ENCODE results near the gene HASPIN.

HASPIN gene

DNA sequence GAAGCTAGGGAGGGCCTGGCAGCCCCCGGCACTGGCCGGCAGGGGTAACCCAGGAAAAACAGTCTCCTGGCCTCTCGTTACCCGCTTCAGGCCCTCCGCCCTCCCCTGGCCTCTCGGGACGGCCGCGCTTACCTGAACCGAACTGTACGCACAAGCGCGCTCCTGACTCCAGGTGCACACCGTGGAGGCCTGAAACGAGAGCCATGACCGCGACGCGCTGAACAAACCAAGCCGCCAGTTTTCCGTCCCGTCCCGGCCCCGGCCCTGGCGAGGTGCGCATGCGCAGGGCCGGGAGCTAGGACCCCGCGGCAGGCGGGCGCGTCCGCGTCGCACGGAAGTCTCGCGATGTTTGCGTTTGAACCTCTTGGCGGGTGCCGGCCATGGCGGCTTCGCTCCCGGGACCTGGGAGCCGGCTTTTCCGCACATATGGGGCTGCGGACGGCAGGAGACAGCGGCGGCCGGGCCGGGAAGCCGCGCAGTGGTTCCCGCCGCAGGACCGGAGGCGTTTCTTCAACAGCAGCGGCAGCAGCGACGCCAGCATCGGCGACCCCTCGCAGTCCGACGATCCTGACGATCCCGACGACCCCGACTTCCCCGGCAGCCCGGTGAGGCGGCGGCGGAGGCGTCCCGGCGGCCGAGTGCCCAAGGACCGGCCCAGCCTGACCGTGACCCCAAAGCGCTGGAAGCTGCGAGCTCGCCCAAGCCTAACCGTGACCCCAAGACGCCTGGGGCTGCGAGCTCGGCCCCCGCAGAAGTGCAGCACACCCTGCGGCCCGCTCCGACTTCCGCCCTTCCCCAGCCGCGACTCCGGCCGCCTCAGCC is at the start of gene HASPIN:
TSS of gene HASPIN (plus strand) at position 348 of the 822 bp plus-strand sequence. CDS start at position 381, 33 bp downstream.
- peak within 1 kb of the TSS; percentile 87 for H3K4me3 ChIP-seq (ENCODE audit: low read depth, low read length)
- TF ChIP-seq, protein P1, sequence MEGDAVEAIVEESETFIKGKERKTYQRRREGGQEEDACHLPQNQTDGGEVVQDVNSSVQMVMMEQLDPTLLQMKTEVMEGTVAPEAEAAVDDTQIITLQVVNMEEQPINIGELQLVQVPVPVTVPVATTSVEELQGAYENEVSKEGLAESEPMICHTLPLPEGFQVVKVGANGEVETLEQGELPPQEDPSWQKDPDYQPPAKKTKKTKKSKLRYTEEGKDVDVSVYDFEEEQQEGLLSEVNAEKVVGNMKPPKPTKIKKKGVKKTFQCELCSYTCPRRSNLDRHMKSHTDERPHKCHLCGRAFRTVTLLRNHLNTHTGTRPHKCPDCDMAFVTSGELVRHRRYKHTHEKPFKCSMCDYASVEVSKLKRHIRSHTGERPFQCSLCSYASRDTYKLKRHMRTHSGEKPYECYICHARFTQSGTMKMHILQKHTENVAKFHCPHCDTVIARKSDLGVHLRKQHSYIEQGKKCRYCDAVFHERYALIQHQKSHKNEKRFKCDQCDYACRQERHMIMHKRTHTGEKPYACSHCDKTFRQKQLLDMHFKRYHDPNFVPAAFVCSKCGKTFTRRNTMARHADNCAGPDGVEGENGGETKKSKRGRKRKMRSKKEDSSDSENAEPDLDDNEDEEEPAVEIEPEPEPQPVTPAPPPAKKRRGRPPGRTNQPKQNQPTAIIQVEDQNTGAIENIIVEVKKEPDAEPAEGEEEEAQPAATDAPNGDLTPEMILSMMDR (IDR thresholded peaks at IDR 0.05; ENCODE audit: insufficient read depth, low read length, missing control alignments): peak; percentile 42
- ChIA-PET CTCF (interaction anchor here (1.0 to 8.0 kb wide), 12 partner anchors 9 to 190 kb away, joined by 3 to 88 read pairs (median 4); partner anchors contain the start of gene NCBP3), POLR2A (interaction anchor here (0.7 to 1.7 kb wide), 2 partner anchors 13 to 88 kb away, joined by 3 to 4 read pairs; partner anchors contain the start of genes CTNS and SHPK)
- DNase-seq (ENCODE audit: low read depth, low spot score): no peak

DNA sequence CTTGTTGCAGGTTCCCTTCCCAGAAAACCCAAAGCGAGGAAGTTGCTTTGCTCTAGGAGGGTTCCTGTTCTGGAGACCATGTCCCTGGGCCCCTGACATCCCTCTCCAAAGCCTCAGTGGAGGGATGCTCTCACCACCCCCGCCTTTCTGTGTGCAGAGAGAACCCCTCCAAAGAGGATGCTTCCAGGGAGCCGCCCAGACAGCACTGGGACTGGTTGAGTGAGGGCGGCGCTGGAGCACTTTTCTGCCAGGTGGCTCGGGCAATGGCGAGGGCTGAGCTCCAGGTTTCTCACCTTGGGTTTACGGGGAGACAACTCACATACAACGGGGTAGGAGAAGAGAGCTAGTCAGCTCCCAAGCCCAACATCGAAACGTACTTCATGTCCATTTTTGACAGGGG is 47.8 kb upstream of the HASPIN start:
- no peak for DNase-seq (ENCODE audit: low read depth, low spot score)
- no peak overlapping the region for H3K4me3 ChIP-seq (ENCODE audit: low read depth, low read length)
- CTCF ChIA-PET: interaction anchor here (1.2 kb wide), 1 partner anchor 170 kb away, joined by 3 read pairs; the partner anchor contains the start of gene NCBP3
- POLR2A ChIA-PET: interaction anchor here (0.6 kb wide), 1 partner anchor 9 kb away, joined by 3 read pairs; no protein-coding TSS in a partner anchor
- TF ChIP-seq, protein P1 (IDR thresholded peaks at IDR 0.05; ENCODE audit: insufficient read depth, low read length, missing control alignments): no peak

DNA sequence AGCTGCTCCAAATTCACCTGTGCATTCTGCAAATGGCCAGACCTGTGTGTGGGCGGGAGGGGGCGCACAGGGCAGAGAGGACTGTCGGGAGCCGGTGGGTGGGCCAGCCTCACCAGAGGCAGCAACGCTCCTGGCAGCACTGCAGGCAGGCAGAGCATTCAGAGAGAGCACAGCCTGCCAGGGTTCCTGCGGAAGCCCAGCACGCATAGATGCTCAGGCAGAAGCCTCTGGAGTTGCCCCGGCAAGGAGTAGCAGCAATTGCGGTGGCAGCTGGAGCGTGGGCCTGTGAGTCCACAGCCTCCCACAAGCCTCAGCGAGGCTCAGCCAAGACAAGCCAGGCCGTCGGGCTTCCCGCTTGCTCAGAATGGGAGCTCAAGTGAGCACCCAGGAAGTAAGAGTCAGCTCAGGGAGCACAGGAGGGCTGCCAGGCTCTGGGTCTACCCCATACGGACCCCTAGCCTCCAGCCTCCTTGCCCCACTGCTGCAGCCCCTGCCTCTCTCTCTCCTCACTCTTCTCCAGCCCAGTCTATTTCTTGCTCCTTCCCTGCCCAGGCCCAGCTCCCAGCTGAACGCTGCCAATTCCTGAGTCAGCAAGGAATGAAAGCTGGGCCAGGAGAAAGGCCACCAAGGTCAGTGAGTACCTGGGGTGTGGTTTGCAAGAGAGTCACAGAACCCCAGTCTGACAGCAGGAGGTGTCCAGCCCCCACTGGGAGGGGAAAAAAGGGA is 45.4 kb upstream of the HASPIN start:
- no peak for DNase-seq (ENCODE audit: low read depth, low spot score)
- TF ChIP-seq, protein P1 (IDR thresholded peaks at IDR 0.05; ENCODE audit: insufficient read depth, low read length, missing control alignments): no peak
- ChIA-PET CTCF (interaction anchor here (1.0 to 1.4 kb wide), 2 partner anchors 10 to 168 kb away, joined by 3 read pairs; partner anchors contain the start of gene NCBP3), POLR2A (interaction anchor here (0.9 to 1.7 kb wide), 2 partner anchors 9 to 10 kb away, joined by 4 to 5 read pairs; partner anchors contain the start of gene EMC6)
- no peak overlapping the region for H3K4me3 ChIP-seq (ENCODE audit: low read depth, low read length)

DNA sequence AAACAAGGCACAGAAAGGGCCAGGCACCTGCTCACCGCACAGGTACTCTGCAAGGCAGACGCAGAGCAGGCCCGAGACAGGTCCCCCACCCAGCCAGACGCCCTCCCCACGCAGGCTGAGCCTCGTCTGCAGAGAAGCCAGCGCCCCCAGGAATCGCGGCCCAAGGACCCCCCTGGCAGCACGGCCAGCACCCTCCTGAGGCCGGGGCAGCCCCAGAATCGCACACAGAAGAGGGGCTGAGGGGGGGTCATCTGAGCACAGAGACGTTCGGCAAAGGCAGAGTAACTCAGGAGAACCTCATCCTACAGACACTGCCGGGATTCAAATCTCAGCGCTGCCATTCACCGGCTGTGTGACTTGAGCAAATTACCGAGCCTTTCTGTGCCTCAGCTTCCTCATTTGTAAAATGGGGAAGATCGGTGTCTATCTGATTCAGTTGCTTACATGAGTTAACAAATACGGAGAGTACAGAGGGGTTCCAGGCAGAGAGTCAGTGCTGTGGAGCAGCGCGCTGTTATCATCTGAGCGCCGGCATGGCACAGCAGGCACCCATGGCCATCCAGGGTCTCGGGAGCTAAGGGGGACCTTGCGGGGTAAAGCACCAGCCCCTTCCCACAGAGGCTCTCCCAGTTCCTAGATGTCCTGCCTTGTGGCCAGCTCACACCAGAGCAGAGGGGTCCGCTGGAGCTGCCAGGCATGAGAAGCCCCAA is 44.7 kb upstream of the HASPIN start:
- no peak overlapping the region for H3K4me3 ChIP-seq (ENCODE audit: low read depth, low read length)
- TF ChIP-seq, protein P1 (IDR thresholded peaks at IDR 0.05; ENCODE audit: insufficient read depth, low read length, missing control alignments): no peak
- POLR2A ChIA-PET: interaction anchor here (0.9 to 1.7 kb wide), 2 partner anchors 10 to 11 kb away, joined by 4 to 5 read pairs; partner anchors contain the start of gene EMC6
- CTCF ChIA-PET: interaction anchor here (1.0 to 1.4 kb wide), 2 partner anchors 9 to 167 kb away, joined by 3 read pairs; partner anchors contain the start of gene NCBP3
- DNase-seq (ENCODE audit: low read depth, low spot score): no peak

DNA sequence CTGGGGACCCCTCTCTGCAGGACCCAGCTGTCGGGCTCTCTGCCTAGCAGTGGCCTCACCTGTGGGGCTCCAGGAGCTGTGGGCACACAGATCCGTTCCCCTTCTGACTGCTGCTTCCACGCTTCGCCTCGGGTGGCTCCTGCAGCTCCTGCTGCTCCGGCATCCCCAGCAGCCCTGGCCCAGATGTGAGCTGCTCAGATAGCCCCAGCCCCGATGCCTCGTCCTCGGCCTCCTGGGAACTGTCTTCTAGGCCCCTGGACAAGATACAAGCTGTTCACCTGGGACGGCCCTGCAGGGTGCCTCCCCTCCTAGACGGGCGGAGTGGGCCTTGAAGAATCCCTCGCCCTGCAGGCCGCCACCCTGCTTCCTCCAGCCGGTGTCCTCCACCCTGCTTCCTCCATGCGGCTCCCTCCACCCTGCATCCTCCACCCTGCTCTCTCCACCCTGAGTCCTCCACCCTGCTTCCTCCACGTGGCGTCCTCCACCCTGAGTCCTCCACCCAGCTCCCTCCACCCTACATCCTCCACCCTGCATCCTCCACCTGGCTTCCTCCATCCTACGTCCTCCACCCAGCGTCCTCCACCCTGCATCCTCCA is 44.1 kb upstream of the HASPIN start:
- TF ChIP-seq, protein P1 (IDR thresholded peaks at IDR 0.05; ENCODE audit: insufficient read depth, low read length, missing control alignments): no peak
- CTCF ChIA-PET: no interaction called here
- no peak overlapping the region for H3K4me3 ChIP-seq (ENCODE audit: low read depth, low read length)
- POLR2A ChIA-PET: interaction anchor here (0.6 kb wide), 1 partner anchor 12 kb away, joined by 3 read pairs; no protein-coding TSS in a partner anchor
- no peak for DNase-seq (ENCODE audit: low read depth, low spot score)
